ENCODE data around the gene ACOXL.
A peak's percentile ranks its signal among the peaks of the same experiment; 100 is the strongest.

The ACOXL gene

GRCh38 chr2:110851531-110851930 lies 119.2 kb downstream of the ACOXL start:
- no peak overlapping the region for H4K91ac ChIP-seq (ENCODE audit: low read length)
- no peak overlapping the region for H3K4me2 ChIP-seq (ENCODE audit: low read length, poor library complexity, severe bottlenecking)
- no peak overlapping the region for H3K27ac ChIP-seq (ENCODE audit: low read length, poor library complexity, severe bottlenecking)
- no peak overlapping the region for H2BK120ac ChIP-seq (ENCODE audit: low read depth, low read length)
- H3K18ac ChIP-seq (ENCODE audit: low read depth in 1 of 2, low read length in 2 of 2), result no peak overlapping the region
- 84% methylated on average over 13 of the region's 13 CpGs for WGBS
- H2AK5ac ChIP-seq (ENCODE audit: low read length, severe bottlenecking), result no peak overlapping the region
- peaks cover 37 to 38% of the 10 kb centered on the region in 2 experiments for H3K27me3 ChIP-seq (ENCODE audit: control insufficient read depth in 1 of 2, insufficient read depth in 1 of 2, low read length in 2 of 2)
- no peak overlapping the region for H2AFZ ChIP-seq (ENCODE audit: low read depth, low read length)
- peak overlapping the region in 1 of 2 experiments; percentile 90 for H3K23ac ChIP-seq (ENCODE audit: low read length in 2 of 2)
- no peak overlapping the region for H3K9ac ChIP-seq (ENCODE audit: low read length)
- no peak overlapping the region for H2BK12ac ChIP-seq (ENCODE audit: low read length in 2 of 2)
- no peaks in the 10 kb centered on the region for H3K4me1 ChIP-seq (ENCODE audit: control insufficient read depth, insufficient read depth, low read depth, low read length)
- DNase-seq, result no peak
- no peaks in the 10 kb centered on the region for H3K36me3 ChIP-seq (ENCODE audit: control insufficient read depth in 1 of 2, insufficient read depth in 2 of 2, low read depth in 1 of 2, low read length in 2 of 2)
- no peak overlapping the region for H4K8ac ChIP-seq (ENCODE audit: low read length)
- no peaks in the 10 kb centered on the region for H3K9me3 ChIP-seq (ENCODE audit: control insufficient read depth, low read length)
- no peak overlapping the region for H3K4ac ChIP-seq (ENCODE audit: low read depth in 1 of 2, low read length in 2 of 2)
- H3K14ac ChIP-seq (ENCODE audit: low read length in 2 of 2), result no peak overlapping the region
- H3K4me3 ChIP-seq (ENCODE audit: insufficient read depth in 1 of 2, low read depth in 1 of 2, low read length in 2 of 2), result no peak overlapping the region
- H2BK5ac ChIP-seq (ENCODE audit: low read depth, low read length, poor library complexity, severe bottlenecking), result no peak overlapping the region
- no peaks in the 10 kb centered on the region for H3K79me1 ChIP-seq (replicated peaks; ENCODE audit: low read length, poor library complexity, severe bottlenecking)
- no peak overlapping the region for H2BK15ac ChIP-seq (ENCODE audit: low read depth, poor library complexity, severe bottlenecking)

DNA sequence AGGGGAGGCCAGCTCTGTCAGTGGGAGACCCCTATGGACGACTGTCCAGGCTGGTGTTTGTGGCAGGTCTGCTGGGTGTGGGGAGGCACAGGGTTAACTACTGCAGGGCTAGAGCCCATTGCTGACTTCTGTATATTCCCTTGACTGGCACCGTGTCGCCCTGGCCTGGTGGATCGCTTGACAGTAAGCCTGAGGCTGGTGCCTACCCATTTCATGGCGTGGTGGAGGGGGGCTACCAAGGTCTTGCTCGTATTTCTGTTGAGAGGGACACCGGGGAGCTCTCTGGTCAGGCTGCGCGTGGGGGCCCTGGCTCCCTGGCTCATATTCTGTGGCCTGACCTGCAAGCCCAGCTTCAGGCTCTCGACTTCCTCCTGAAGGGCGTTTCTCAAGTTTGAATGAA lies 119.7 kb downstream of the ACOXL start:
- Histone ChIP-seq H2BK5ac (ENCODE audit: low read depth, low read length, poor library complexity, severe bottlenecking) (no peak overlapping the region), H3K27ac (ENCODE audit: low read length, poor library complexity, severe bottlenecking) (no peak overlapping the region), H3K4ac (ENCODE audit: low read depth in 1 of 2, low read length in 2 of 2) (no peak overlapping the region), H2BK15ac (ENCODE audit: low read depth, poor library complexity, severe bottlenecking) (no peak overlapping the region), H3K9me3 (ENCODE audit: control insufficient read depth, low read length) (no peaks in the 10 kb centered on the region), H2BK12ac (ENCODE audit: low read length in 2 of 2) (no peak overlapping the region), H2AK5ac (ENCODE audit: low read length, severe bottlenecking) (no peak overlapping the region), H3K27me3 (ENCODE audit: control insufficient read depth in 1 of 2, insufficient read depth in 1 of 2, low read length in 2 of 2) (peaks cover 33 to 42% of the 10 kb centered on the region in 2 experiments), H3K9ac (ENCODE audit: low read length) (no peak overlapping the region), H4K8ac (ENCODE audit: low read length) (no peak overlapping the region), H4K91ac (ENCODE audit: low read length) (no peak overlapping the region), H2BK120ac (ENCODE audit: low read depth, low read length) (no peak overlapping the region), H3K23ac (ENCODE audit: low read length in 2 of 2) (no peak overlapping the region), H3K4me2 (ENCODE audit: low read length, poor library complexity, severe bottlenecking) (no peak overlapping the region), H3K36me3 (ENCODE audit: control insufficient read depth in 1 of 2, insufficient read depth in 2 of 2, low read depth in 1 of 2, low read length in 2 of 2) (no peaks in the 10 kb centered on the region), H2AFZ (ENCODE audit: low read depth, low read length) (no peak overlapping the region), H3K4me3 (ENCODE audit: insufficient read depth in 1 of 2, low read depth in 1 of 2, low read length in 2 of 2) (no peak overlapping the region), H3K18ac (ENCODE audit: low read depth in 1 of 2, low read length in 2 of 2) (no peak overlapping the region), H3K79me1 (replicated peaks; ENCODE audit: low read length, poor library complexity, severe bottlenecking) (no peaks in the 10 kb centered on the region), H3K14ac (ENCODE audit: low read length in 2 of 2) (no peak overlapping the region), H3K4me1 (ENCODE audit: control insufficient read depth, insufficient read depth, low read depth, low read length) (no peaks in the 10 kb centered on the region)
- 80% methylated on average over 11 of the region's 11 CpGs for WGBS
- DNase-seq, result no peak

DNA sequence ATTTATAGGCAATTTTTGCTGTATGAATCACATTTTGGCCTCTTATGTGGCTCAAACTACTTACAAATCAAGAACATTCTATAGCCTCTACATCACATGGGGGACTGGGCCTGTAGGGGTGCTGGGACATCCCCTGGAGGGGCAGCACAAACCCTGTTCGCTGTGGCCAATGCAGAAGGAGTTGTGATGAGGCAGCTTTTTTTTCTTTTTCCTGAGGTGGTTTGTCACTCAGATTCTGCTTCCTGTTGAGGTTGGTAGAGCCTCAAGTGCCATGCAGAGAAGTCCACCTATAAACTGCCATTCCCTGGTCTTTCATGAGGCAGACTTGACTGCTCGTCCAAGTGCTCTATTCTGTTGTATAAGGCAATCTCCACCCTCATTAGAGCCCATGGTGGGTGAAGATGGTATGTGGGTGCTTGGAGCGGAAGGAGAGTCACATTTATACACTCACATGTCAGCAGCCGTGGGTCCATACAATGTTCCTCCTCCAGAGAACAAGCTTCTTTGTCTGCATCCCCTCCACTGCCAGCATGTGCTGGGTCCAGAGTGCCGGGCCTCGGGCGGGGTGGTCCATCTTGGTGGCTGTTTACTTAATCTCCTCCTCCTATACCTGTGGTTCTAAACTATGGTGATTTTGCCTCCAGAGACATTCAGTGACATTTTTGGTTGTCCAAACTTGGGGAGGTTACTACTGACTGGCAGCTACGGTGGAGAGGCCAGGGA lies 120.3 kb downstream of the ACOXL start:
- Histone ChIP-seq H3K14ac (ENCODE audit: low read length in 2 of 2) (no peak overlapping the region), H2BK120ac (ENCODE audit: low read depth, low read length) (no peak overlapping the region), H3K4me2 (ENCODE audit: low read length, poor library complexity, severe bottlenecking) (no peak overlapping the region), H3K36me3 (ENCODE audit: control insufficient read depth in 1 of 2, insufficient read depth in 2 of 2, low read depth in 1 of 2, low read length in 2 of 2) (no peaks in the 10 kb centered on the region), H2BK15ac (ENCODE audit: low read depth, poor library complexity, severe bottlenecking) (no peak overlapping the region), H4K91ac (ENCODE audit: low read length) (no peak overlapping the region), H4K8ac (ENCODE audit: low read length) (no peak overlapping the region), H3K4ac (ENCODE audit: low read depth in 1 of 2, low read length in 2 of 2) (no peak overlapping the region), H3K18ac (ENCODE audit: low read depth in 1 of 2, low read length in 2 of 2) (no peak overlapping the region), H3K27ac (ENCODE audit: low read length, poor library complexity, severe bottlenecking) (no peak overlapping the region), H2BK12ac (ENCODE audit: low read length in 2 of 2) (no peak overlapping the region), H3K27me3 (ENCODE audit: control insufficient read depth in 1 of 2, insufficient read depth in 1 of 2, low read length in 2 of 2) (peaks cover 27 to 45% of the 10 kb centered on the region in 2 experiments), H3K4me3 (ENCODE audit: insufficient read depth in 1 of 2, low read depth in 1 of 2, low read length in 2 of 2) (no peak overlapping the region), H3K9me3 (ENCODE audit: control insufficient read depth, low read length) (no peaks in the 10 kb centered on the region), H3K79me1 (replicated peaks; ENCODE audit: low read length, poor library complexity, severe bottlenecking) (no peaks in the 10 kb centered on the region), H2AK5ac (ENCODE audit: low read length, severe bottlenecking) (no peak overlapping the region), H3K4me1 (ENCODE audit: control insufficient read depth, insufficient read depth, low read depth, low read length) (no peaks in the 10 kb centered on the region), H2AFZ (ENCODE audit: low read depth, low read length) (no peak overlapping the region), H3K23ac (ENCODE audit: low read length in 2 of 2) (no peak overlapping the region), H2BK5ac (ENCODE audit: low read depth, low read length, poor library complexity, severe bottlenecking) (no peak overlapping the region), H3K9ac (ENCODE audit: low read length) (no peak overlapping the region)
- 79% methylated on average over 5 of the region's 8 CpGs for WGBS
- no peak for DNase-seq

DNA sequence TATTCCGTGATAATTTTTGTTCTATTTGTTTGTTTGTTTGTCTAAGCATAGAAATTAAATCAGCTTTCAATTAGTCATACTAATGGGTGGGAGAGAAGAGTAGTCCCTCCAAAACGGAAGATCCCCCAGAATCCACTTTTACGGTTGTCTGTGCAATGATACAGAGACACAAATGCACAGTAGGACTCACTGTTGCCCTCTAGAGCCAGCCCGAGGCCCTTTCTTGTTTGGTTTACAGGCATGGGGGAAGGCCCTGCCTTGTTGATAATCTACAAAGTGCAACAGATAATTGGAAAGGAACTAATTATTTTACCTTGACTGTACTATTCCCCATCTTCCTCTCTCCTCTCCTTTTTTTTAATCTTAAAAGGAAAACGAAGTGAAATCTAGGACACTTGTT lies 121.1 kb downstream of the ACOXL start:
- H3K27ac ChIP-seq (ENCODE audit: low read length, poor library complexity, severe bottlenecking), result no peak overlapping the region
- no peak overlapping the region for H3K4me2 ChIP-seq (ENCODE audit: low read length, poor library complexity, severe bottlenecking)
- no peak overlapping the region for H2BK5ac ChIP-seq (ENCODE audit: low read depth, low read length, poor library complexity, severe bottlenecking)
- H2BK15ac ChIP-seq (ENCODE audit: low read depth, poor library complexity, severe bottlenecking), result no peak overlapping the region
- no peak overlapping the region for H3K14ac ChIP-seq (ENCODE audit: low read length in 2 of 2)
- no peaks in the 10 kb centered on the region for H3K9me3 ChIP-seq (ENCODE audit: control insufficient read depth, low read length)
- WGBS, result 55% methylated on average over 2 of the region's 5 CpGs
- no peaks in the 10 kb centered on the region for H3K36me3 ChIP-seq (ENCODE audit: control insufficient read depth in 1 of 2, insufficient read depth in 2 of 2, low read depth in 1 of 2, low read length in 2 of 2)
- no peaks in the 10 kb centered on the region for H3K4me1 ChIP-seq (ENCODE audit: control insufficient read depth, insufficient read depth, low read depth, low read length)
- no peak overlapping the region for H3K4ac ChIP-seq (ENCODE audit: low read depth in 1 of 2, low read length in 2 of 2)
- peak; percentile 21 for DNase-seq
- peaks cover 24 to 49% of the 10 kb centered on the region in 2 experiments for H3K27me3 ChIP-seq (ENCODE audit: control insufficient read depth in 1 of 2, insufficient read depth in 1 of 2, low read length in 2 of 2)
- H2AFZ ChIP-seq (ENCODE audit: low read depth, low read length), result no peak overlapping the region
- no peak overlapping the region for H3K23ac ChIP-seq (ENCODE audit: low read length in 2 of 2)
- H3K18ac ChIP-seq (ENCODE audit: low read depth in 1 of 2, low read length in 2 of 2), result no peak overlapping the region
- no peak overlapping the region for H2BK12ac ChIP-seq (ENCODE audit: low read length in 2 of 2)
- no peak overlapping the region for H3K4me3 ChIP-seq (ENCODE audit: insufficient read depth in 1 of 2, low read depth in 1 of 2, low read length in 2 of 2)
- H4K8ac ChIP-seq (ENCODE audit: low read length), result no peak overlapping the region
- H4K91ac ChIP-seq (ENCODE audit: low read length), result no peak overlapping the region
- no peak overlapping the region for H3K9ac ChIP-seq (ENCODE audit: low read length)
- H3K79me1 ChIP-seq (replicated peaks; ENCODE audit: low read length, poor library complexity, severe bottlenecking), result no peaks in the 10 kb centered on the region
- H2AK5ac ChIP-seq (ENCODE audit: low read length, severe bottlenecking), result no peak overlapping the region
- no peak overlapping the region for H2BK120ac ChIP-seq (ENCODE audit: low read depth, low read length)

Data from mesenchymal stem cell (in vitro differentiated cells and primary cell).